Subcutaneous abdominal adipose tissue (tissue), 5 donors: Measurements from ENCODE around the gene TWSG1.

Source experiments
- H3K27ac ChIP-seq: one replicate; pipeline ENCODE4 v1.7.0; 2013; ENCODE audit warnings: low read depth, mild to moderate bottlenecking, inconsistent platforms, low read length, moderate library complexity
- H3K27me3 ChIP-seq, 5 donors: one replicate each; pipeline ENCODE4 v1.7.0; 2013; ENCODE audit warnings: low read length in 5 of 5, inconsistent platforms in 1 of 5; ENCODE audit not compliant: control insufficient read depth in 5 of 5, insufficient read depth in 4 of 5
- H3K36me3 ChIP-seq, 5 donors: one replicate each; pipeline ENCODE4 v1.7.0; 2013; ENCODE audit warnings: low read length in 5 of 5; ENCODE audit not compliant: control insufficient read depth in 5 of 5, insufficient read depth in 5 of 5
- H3K4me1 ChIP-seq, 5 donors: one replicate each; pipeline ENCODE4 v1.7.0; 2013; ENCODE audit warnings: low read length in 5 of 5, mild to moderate bottlenecking in 3 of 5, moderate library complexity in 1 of 5; ENCODE audit not compliant: control insufficient read depth in 5 of 5, insufficient read depth in 5 of 5
- H3K4me3 ChIP-seq, 5 donors: one replicate each; pipeline ENCODE4 v1.7.0; 2013; ENCODE audit warnings: low read length in 5 of 5, low read depth in 1 of 5
- H3K9ac ChIP-seq, 5 donors: one replicate each; pipeline ENCODE4 v1.7.0; 2013; ENCODE audit warnings: low read length in 5 of 5, mild to moderate bottlenecking in 4 of 5, moderate library complexity in 3 of 5
- H3K9me3 ChIP-seq, 5 donors: one replicate each; pipeline ENCODE4 v1.7.0; 2013; ENCODE audit warnings: low read length in 5 of 5; ENCODE audit not compliant: control insufficient read depth in 5 of 5
- donor health status: healthy.
- donor health status: healthy.
- donor health status: healthy.
- donor health status: healthy.
- donor health status: healthy.

TWSG1 gene

DNA sequence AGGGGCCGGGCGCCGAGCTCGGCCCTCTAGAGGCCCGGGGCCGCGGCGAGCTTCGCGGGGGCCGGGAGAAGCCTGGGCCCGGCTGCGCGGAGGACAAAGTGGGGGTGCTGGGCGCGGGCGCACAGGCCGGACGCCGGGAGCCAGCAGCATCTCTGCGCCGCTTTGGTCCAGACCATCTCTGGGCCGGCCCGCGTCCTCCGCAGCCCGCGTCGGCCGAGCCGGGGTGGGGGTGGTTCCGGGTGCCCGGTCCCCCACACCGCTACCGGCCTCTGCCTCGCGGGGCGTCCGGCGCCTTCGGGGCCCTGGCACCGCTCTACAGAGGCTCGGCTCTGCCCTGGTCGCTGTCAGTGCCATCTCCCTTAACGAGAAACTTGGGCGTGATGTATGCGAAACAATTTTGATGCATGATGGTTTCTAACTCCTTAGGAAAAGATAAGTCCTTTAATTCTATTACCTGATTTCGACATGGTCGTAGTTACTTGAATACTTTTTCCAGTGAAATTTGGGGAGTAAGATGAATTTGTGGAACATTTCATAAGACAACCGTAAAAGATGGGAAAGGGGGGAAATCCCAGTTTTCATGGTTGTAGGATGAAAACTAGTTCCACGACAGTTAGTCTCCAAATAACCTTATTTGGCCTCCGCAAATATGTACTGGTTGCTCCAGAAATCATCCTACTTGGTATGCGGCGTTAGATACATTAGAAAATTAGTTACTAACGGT lies 562 bp downstream of the TWSG1 start:
- Histone ChIP-seq H3K36me3 (peaks cover 0 to 7% (median 4%) of the 10 kb centered on the region in 5 donors), H3K4me3 (peak overlapping the region; percentile 58 to 79 (median 76)), H3K27ac (peak overlapping the region; percentile 37), H3K9me3 (no peaks in the 10 kb centered on the region), H3K4me1 (peaks cover 2 to 16% (median 15%) of the 10 kb centered on the region in 5 donors), H3K27me3 (no peaks in the 10 kb centered on the region), H3K9ac (peak overlapping the region; percentile 58 to 85 (median 63))

- H3K27me3 ChIP-seq, result no peaks in the 10 kb centered on the region
- peaks cover 0 to 9% (median 4%) of the 10 kb centered on the region in 5 donors for H3K36me3 ChIP-seq
- H3K27ac ChIP-seq, result no peak overlapping the region
- no peaks in the 10 kb centered on the region for H3K9me3 ChIP-seq
- peaks cover 2 to 16% (median 15%) of the 10 kb centered on the region in 5 donors for H3K4me1 ChIP-seq
- peak overlapping the region; percentile 58 to 79 (median 76) for H3K4me3 ChIP-seq
- H3K9ac ChIP-seq, result peak overlapping the region in 3 of 5 donors; percentile 58 to 85 (median 68)
Observed at GRCh38 chr18:9335697-9336045, 1.1 kb downstream of the TWSG1 start.

DNA sequence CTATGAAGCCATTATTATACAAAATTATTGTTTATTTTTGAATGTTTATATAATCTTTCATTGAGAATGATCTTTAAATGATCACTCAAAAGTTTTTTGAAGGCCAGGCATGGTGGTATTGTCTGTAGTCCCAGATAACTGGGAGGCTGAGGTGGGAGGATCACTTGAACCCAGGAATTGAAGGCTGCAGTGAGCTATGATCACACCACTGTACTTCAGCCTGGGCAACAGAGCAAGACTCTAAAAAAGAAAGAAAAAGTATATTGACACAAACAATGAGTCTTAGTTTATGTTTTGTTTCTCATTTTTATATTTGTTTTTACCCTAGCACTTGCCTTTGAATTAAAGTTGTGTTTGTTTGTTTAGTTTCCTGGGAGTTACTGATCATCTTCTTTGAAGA lies 2.3 kb downstream of the TWSG1 start:
- Histone ChIP-seq H3K4me3 (no peak overlapping the region), H3K27ac (no peak overlapping the region), H3K9me3 (no peaks in the 10 kb centered on the region), H3K27me3 (no peaks in the 10 kb centered on the region), H3K4me1 (peaks cover 2 to 16% (median 15%) of the 10 kb centered on the region in 5 donors), H3K9ac (no peak overlapping the region), H3K36me3 (peaks cover 0 to 12% (median 4%) of the 10 kb centered on the region in 5 donors)

DNA sequence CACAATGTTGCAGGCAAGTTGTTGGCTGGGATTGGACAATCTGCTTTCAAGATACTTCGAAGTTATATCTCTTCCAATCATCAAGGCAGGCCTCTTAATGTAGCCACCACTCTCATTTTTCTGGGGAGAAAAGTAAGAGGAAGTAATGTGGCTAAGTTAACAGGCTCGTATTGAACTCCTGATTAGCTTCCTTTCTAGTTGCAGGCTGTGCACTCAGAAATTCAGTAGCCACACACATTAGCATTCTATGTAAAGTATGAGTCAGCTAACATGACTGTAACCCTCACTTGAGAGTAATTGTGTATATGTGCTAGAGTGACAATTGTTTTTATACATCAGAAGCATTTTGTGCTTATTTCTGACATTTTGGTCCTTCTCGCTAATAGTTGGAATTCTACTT lies 3.3 kb downstream of the TWSG1 start:
- no peaks in the 10 kb centered on the region for H3K9me3 ChIP-seq
- H3K9ac ChIP-seq, result no peak overlapping the region
- H3K27ac ChIP-seq, result no peak overlapping the region
- H3K36me3 ChIP-seq, result peaks cover 0 to 12% (median 4%) of the 10 kb centered on the region in 5 donors
- no peak overlapping the region for H3K4me3 ChIP-seq
- H3K27me3 ChIP-seq, result no peaks in the 10 kb centered on the region
- peaks cover 2 to 16% (median 15%) of the 10 kb centered on the region in 5 donors for H3K4me1 ChIP-seq

GRCh38 chr18:9340472-9340871 lies 5.9 kb downstream of the TWSG1 start:
- no peak overlapping the region for H3K4me3 ChIP-seq
- H3K36me3 ChIP-seq, result peaks cover 0 to 13% (median 4%) of the 10 kb centered on the region in 5 donors
- no peaks in the 10 kb centered on the region for H3K27me3 ChIP-seq
- H3K9ac ChIP-seq, result no peak overlapping the region
- peaks cover 0 to 4% (median 3%) of the 10 kb centered on the region in 5 donors for H3K4me1 ChIP-seq
- H3K27ac ChIP-seq, result no peak overlapping the region
- H3K9me3 ChIP-seq, result peaks cover 0 to 6% (median 0%) of the 10 kb centered on the region in 5 donors

GRCh38 chr18:9343577-9343976 lies 9.0 kb downstream of the TWSG1 start:
- H3K4me3 ChIP-seq, result no peak overlapping the region
- H3K27ac ChIP-seq, result no peak overlapping the region
- H3K4me1 ChIP-seq, result no peaks in the 10 kb centered on the region
- peaks cover 0 to 7% (median 3%) of the 10 kb centered on the region in 5 donors for H3K36me3 ChIP-seq
- peaks cover 0 to 6% (median 0%) of the 10 kb centered on the region in 5 donors for H3K9me3 ChIP-seq
- H3K27me3 ChIP-seq, result no peaks in the 10 kb centered on the region
- H3K9ac ChIP-seq, result no peak overlapping the region

- H3K27ac ChIP-seq, result no peak overlapping the region
- H3K4me1 ChIP-seq, result no peaks in the 10 kb centered on the region
- H3K36me3 ChIP-seq, result peaks cover 0 to 5% (median 0%) of the 10 kb centered on the region in 5 donors
- no peaks in the 10 kb centered on the region for H3K27me3 ChIP-seq
- peaks cover 0 to 6% (median 0%) of the 10 kb centered on the region in 5 donors for H3K9me3 ChIP-seq
- no peak overlapping the region for H3K9ac ChIP-seq
- H3K4me3 ChIP-seq, result no peak overlapping the region
Observed at GRCh38 chr18:9346775-9347174, 12.2 kb downstream of the TWSG1 start.

GRCh38 chr18:9348079-9348671 lies 13.6 kb downstream of the TWSG1 start:
- Histone ChIP-seq H3K36me3 (peaks cover 0 to 5% (median 0%) of the 10 kb centered on the region in 5 donors), H3K27ac (no peak overlapping the region), H3K4me3 (no peak overlapping the region), H3K9me3 (peaks cover 0 to 6% (median 0%) of the 10 kb centered on the region in 5 donors), H3K9ac (no peak overlapping the region), H3K27me3 (no peaks in the 10 kb centered on the region), H3K4me1 (no peaks in the 10 kb centered on the region)

DNA sequence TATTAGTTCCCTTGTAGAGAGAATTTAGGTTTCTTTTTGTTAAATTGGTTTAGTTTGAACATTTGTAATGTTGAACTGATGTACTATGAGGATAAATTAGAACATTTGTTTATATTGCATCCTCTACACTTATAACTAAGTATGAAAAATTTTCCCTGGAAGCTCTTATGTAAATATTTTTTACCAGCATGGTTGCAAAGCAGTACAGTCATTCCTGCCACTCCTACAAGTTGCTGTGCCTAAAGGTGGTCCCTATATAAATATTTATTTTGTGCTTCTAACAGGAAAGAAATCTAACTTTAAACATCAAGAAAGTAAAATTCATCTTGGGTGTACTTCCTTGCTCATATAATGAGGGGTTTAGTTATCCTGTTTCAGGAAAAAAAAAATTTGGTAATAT lies 14.2 kb downstream of the TWSG1 start:
- Histone ChIP-seq H3K36me3 (peaks cover 0 to 3% (median 0%) of the 10 kb centered on the region in 5 donors), H3K27me3 (no peaks in the 10 kb centered on the region), H3K27ac (no peak overlapping the region), H3K9me3 (peaks cover 0 to under 1% (median 0%) of the 10 kb centered on the region in 5 donors), H3K4me1 (no peaks in the 10 kb centered on the region), H3K9ac (no peak overlapping the region), H3K4me3 (no peak overlapping the region)

DNA sequence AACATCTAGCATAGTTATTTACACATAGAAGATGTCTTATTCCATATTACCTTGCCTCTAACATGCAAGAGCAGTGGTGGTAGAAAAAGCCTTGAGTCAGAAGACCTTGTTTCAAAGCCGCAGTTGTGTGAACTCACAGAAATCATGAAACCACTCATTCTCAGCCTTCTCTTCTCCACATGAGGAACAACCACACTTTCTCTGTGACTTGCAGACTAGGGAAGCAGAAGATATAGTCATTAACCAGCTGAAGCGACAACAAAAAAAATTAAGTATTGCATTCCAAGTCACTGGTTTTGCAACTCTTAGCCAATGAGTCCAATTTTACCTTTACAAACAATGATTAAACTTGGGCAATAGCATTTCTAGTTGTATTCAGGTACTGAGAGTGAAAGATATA lies 19.0 kb downstream of the TWSG1 start:
- Histone ChIP-seq H3K9me3 (no peaks in the 10 kb centered on the region), H3K4me1 (no peaks in the 10 kb centered on the region), H3K9ac (no peak overlapping the region), H3K27ac (no peak overlapping the region), H3K36me3 (no peaks in the 10 kb centered on the region), H3K4me3 (no peak overlapping the region), H3K27me3 (no peaks in the 10 kb centered on the region)
